Uterus (tissue), 4 donors: ENCODE data around the gene PRKG2. TPM values are rescaled to one million over a fixed set of nuclear protein-coding genes. Genes with fewer than 3 reads are reported as not detected.

ENCODE experiments used
- DNase-seq, 2 donors: peaks; one replicate each; pipeline ENCODE4 v3.0.0-alpha.2; 2019 to 2020
- H3K27ac ChIP-seq, 2 donors: fragments of 200-600 bp; sonication (generic); 1 replicate in 1 of 2; 2 replicates in 1 of 2; pipeline ENCODE4 v1.5.1; 2016 to 2018
- H3K27me3 ChIP-seq, 2 donors: fragments of 200-600 bp; sonication (generic); one replicate each; pipeline ENCODE4 v1.5.1; 2018 to 2019; ENCODE audit warnings: control low read depth in 1 of 2
- H3K36me3 ChIP-seq, 2 donors: fragments of 200-600 bp; sonication (generic); one replicate each; pipeline ENCODE4 v1.5.1; 2019; ENCODE audit warnings: control low read depth in 1 of 2
- H3K4me1 ChIP-seq, 2 donors: fragments of 200-600 bp; sonication (generic); one replicate each; pipeline ENCODE4 v1.5.1; 2018 to 2019; ENCODE audit warnings: control low read depth in 1 of 2
- H3K4me3 ChIP-seq, 2 donors: fragments of 200-600 bp; sonication (generic); 1 replicate in 1 of 2; 2 replicates in 1 of 2; pipeline ENCODE4 v1.5.1; 2018 to 2019; ENCODE audit warnings: mild to moderate bottlenecking in 1 of 2
- H3K9me3 ChIP-seq, 2 donors: fragments of 200-600 bp; sonication (generic); one replicate each; pipeline ENCODE4 v1.5.1; 2019; ENCODE audit warnings: control low read depth in 1 of 2
- CTCF ChIP-seq, 4 experiments: fragments of 200-600 bp in 2 of 4; fragments of 450-650 bp in 2 of 4; sonication (generic) in 2 of 4; IDR thresholded peaks; one replicate each; pipeline ENCODE4 v1.5.1; 2016 to 2019; ENCODE audit warnings: antibody characterized with exemption in 4 of 4, mild to moderate bottlenecking in 2 of 4, moderate library complexity in 1 of 4
- POLR2A ChIP-seq, 2 donors: fragments of 450-650 bp; IDR thresholded peaks; one replicate each; pipeline ENCODE4 v1.6.1; 2016; ENCODE audit warnings: antibody characterized with exemption in 2 of 2, mild to moderate bottlenecking in 1 of 2, moderate library complexity in 1 of 2
- intact Hi-C: fragments of 100-400 bp; cut with DNase I; formaldehyde crosslinking; loops from one replicate; pipeline ENCODE4 v1.15.1; 2023; ENCODE audit warnings: low total_unique reads
- total RNA-seq, 4 donors: library from RNA; depleted of rRNA in 3 of 4; stranded (reverse); fragments of >200 nt in 3 of 4; gene quantifications; one replicate each; pipeline versions ENCODE4 v1.1.0 to v1.2.4, GENCODE V29; 2014 to 2023
- donor health status: DM: yes; HTN: yes; CAD: no.

PRKG2 gene
- total RNA-seq, 4 donors from 2014 or later, result 0.18 to 4.4 TPM; not detected in 2

GRCh38 chr4:81179326-81179725 is 35.7 kb downstream of the PRKG2 start:
- intact Hi-C loops, result no loop called here
- Histone ChIP-seq H3K9me3 (no peaks in the 10 kb centered on the region), H3K27ac (no peak overlapping the region), H3K27me3 (no peaks in the 10 kb centered on the region), H3K4me1 (no peaks in the 10 kb centered on the region), H3K4me3 (no peak overlapping the region), H3K36me3 (no peaks in the 10 kb centered on the region)
- TF ChIP-seq POLR2A (IDR thresholded peaks at IDR 0.05), result no peak
- TF ChIP-seq CTCF (IDR thresholded peaks at IDR 0.05), result no peak
- no peak for DNase-seq

GRCh38 chr4:81173213-81173612 is 41.8 kb downstream of the PRKG2 start:
- Histone ChIP-seq H3K4me1 (no peaks in the 10 kb centered on the region), H3K9me3 (no peaks in the 10 kb centered on the region), H3K4me3 (no peak overlapping the region), H3K27me3 (no peaks in the 10 kb centered on the region), H3K27ac (no peak overlapping the region), H3K36me3 (no peaks in the 10 kb centered on the region)
- TF ChIP-seq POLR2A (IDR thresholded peaks at IDR 0.05) (no peak), CTCF (IDR thresholded peaks at IDR 0.05) (no peak)
- DNase-seq, result no peak
- intact Hi-C loops, result no loop called here

GRCh38 chr4:81166458-81167160 is 48.4 kb downstream of the PRKG2 start:
- intact Hi-C loops, result no loop called here
- H3K9me3 ChIP-seq, result no peaks in the 10 kb centered on the region
- DNase-seq, result no peak

GRCh38 chr4:81165861-81166430 is 49.1 kb downstream of the PRKG2 start:
- H3K4me3 ChIP-seq, result no peak overlapping the region
- intact Hi-C loops, result no loop called here
- H3K9me3 ChIP-seq, result no peaks in the 10 kb centered on the region
- H3K27me3 ChIP-seq, result no peaks in the 10 kb centered on the region
- H3K36me3 ChIP-seq, result no peaks in the 10 kb centered on the region
- no peak overlapping the region for H3K27ac ChIP-seq
- DNase-seq, result no peak
- no peaks in the 10 kb centered on the region for H3K4me1 ChIP-seq
- no peak for TF ChIP-seq CTCF (IDR thresholded peaks at IDR 0.05)
- TF ChIP-seq POLR2A (IDR thresholded peaks at IDR 0.05), result no peak

More at GRCh38 chr4:81166458-81167160, 48.4 kb downstream of the PRKG2 start:
- Histone ChIP-seq H3K27ac (no peak overlapping the region), H3K27me3 (no peaks in the 10 kb centered on the region), H3K36me3 (no peaks in the 10 kb centered on the region), H3K4me1 (no peaks in the 10 kb centered on the region), H3K4me3 (no peak overlapping the region)
- TF ChIP-seq POLR2A (IDR thresholded peaks at IDR 0.05), result no peak
- TF ChIP-seq CTCF (IDR thresholded peaks at IDR 0.05), result no peak

GRCh38 chr4:81164623-81165416 is 50.2 kb downstream of the PRKG2 start:
- H3K4me1 ChIP-seq, result no peaks in the 10 kb centered on the region
- H3K27me3 ChIP-seq, result no peaks in the 10 kb centered on the region
- intact Hi-C loops, result no loop called here
- TF ChIP-seq CTCF (IDR thresholded peaks at IDR 0.05) (no peak), POLR2A (IDR thresholded peaks at IDR 0.05) (no peak)
- DNase-seq, result no peak
- H3K36me3 ChIP-seq, result no peaks in the 10 kb centered on the region
- H3K4me3 ChIP-seq, result no peak overlapping the region
- H3K27ac ChIP-seq, result no peak overlapping the region
- no peaks in the 10 kb centered on the region for H3K9me3 ChIP-seq
